ENCODE measurements around the gene PAPSS1.

The PAPSS1 gene

DNA sequence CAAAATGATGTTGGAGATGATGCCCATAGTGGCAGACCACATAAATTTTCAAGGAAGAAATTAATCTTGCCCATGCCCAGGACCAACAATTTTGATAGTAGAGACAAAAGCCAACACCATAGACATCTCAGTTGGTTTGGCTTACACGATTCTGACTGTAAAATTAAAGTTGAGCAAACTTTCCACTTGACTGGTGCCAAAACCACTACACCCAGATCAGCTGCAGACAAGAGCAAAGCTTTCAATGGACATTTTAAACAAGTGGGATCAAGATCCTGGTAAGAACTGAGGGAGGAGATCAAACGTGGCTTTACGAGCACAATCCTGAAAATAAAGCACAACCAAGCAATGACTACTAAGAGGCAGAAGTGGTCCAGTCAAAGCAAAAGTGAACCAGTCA is 90.7 kb downstream of the PAPSS1 start:
- no peak for DNase-seq (ENCODE audit: low read depth)

DNA sequence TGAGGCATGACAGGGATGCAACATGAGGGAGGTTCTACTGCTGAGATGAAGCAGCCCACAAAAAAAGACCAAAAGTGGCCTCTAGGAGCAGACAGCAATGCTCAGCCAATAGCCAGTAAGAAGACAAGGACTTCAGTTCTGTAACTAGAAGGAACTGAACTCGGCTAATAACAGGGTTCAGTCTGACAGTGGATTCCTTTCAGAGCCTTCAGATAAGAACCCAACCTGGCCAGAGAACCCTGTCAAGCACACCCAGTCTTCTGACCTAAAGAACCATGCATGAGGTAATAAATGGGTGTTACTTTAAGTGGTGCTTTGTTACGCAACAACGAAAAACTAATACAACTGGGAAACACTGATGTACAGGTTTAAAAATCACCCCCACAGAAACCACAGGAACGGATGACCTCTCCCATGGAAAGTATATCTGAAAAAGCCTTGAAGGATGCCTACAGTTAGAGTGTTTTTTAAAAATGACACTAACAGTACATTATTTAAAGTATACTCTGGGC is 94.6 kb downstream of the PAPSS1 start:
- no peak for DNase-seq (ENCODE audit: low read depth)

GRCh38 chr4:107624024-107624423 is 96.0 kb downstream of the PAPSS1 start:
- no peak for DNase-seq (ENCODE audit: low read depth)

- DNase-seq (ENCODE audit: low read depth): no peak
Measured at GRCh38 chr4:107622006-107622405, 98.0 kb downstream of the PAPSS1 start.

GRCh38 chr4:107619731-107620130 is 100.3 kb downstream of the PAPSS1 start:
- no peak for DNase-seq (ENCODE audit: low read depth)

GRCh38 chr4:107619066-107619465 is 101.0 kb downstream of the PAPSS1 start:
- DNase-seq (ENCODE audit: low read depth): no peak

GRCh38 chr4:107618656-107619055 is 101.4 kb downstream of the PAPSS1 start:
- DNase-seq (ENCODE audit: low read depth): no peak

GRCh38 chr4:107616838-107617389 is 103.1 kb downstream of the PAPSS1 start:
- no peak for DNase-seq (ENCODE audit: low read depth)

- DNase-seq (ENCODE audit: low read depth): no peak
Measured at GRCh38 chr4:107615809-107616208, 104.2 kb downstream of the PAPSS1 start.

GRCh38 chr4:107603430-107603829 is 116.6 kb downstream of the PAPSS1 start:
- no peak for DNase-seq (ENCODE audit: low read depth)

- no peak for DNase-seq (ENCODE audit: low read depth)
Measured at GRCh38 chr4:107600983-107601382, 119.1 kb downstream of the PAPSS1 start.

DNA sequence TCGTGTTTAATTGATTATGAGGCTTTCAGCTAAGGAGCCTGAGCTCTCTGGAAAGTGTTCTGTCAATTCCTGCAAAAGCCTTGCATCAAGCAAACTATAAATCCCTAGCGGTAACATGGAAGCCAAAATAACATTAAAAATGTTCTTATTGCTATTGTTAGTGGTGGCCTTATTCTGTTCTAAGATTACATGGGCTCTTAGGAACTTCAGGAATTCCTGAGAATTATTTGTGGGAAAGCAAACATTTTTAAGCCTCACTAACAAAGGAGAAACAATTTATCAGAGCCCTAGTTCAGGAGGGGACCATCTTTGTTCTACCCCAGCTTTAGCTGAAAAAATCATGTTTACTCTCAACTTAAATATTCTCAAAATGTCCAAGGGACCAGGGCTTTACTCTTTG is 119.6 kb downstream of the PAPSS1 start:
- no peak for DNase-seq (ENCODE audit: low read depth)

GRCh38 chr4:107599841-107600240 is 120.2 kb downstream of the PAPSS1 start:
- no peak for DNase-seq (ENCODE audit: low read depth)

GRCh38 chr4:107593230-107593629 is 126.8 kb downstream of the PAPSS1 start:
- no peak for DNase-seq (ENCODE audit: low read depth)

- no peak for DNase-seq (ENCODE audit: low read depth)
Measured at GRCh38 chr4:107592519-107592918, 127.5 kb downstream of the PAPSS1 start.

DNA sequence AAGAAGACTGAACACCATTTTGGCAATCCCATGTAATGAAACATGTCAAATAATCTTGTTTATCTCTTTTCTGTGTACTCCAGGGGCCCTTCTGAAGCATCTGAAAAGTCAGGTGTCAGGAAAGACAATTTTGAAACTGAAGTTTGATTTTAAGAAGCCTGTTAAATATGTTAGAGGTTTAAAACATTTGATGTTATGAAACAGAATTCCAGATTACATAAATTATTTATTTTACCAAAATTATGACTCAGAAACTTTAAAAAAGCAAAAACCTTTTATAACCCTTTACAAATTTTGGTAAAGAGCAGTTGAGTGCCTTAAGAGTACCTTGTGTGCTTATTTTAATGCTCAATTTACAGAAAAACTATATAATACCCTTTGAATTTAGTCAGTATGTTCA is 130.8 kb downstream of the PAPSS1 start:
- DNase-seq (ENCODE audit: low read depth): no peak

DNA sequence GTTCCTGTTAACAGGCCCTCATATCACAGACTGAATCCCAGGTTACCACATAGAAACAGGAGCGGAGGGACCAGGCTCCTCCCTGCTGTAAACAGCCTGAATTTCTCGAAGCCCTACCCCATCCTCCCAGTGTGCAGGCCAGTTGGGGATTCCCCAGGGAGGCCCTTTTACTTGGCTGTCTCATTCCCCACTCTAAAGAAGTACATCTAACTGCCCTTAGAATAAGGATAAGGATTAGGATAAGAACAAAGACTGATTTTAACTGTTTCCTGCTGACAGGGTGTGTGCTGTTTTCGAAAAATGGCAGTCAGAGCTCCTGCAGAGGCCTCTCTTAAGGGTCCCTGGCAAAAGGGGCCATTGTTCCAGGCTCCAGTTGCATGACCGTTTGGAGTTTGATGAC is 133.7 kb downstream of the PAPSS1 start:
- no peak for DNase-seq (ENCODE audit: low read depth)

- DNase-seq (ENCODE audit: low read depth): no peak
Measured at GRCh38 chr4:107579099-107579498, 140.9 kb downstream of the PAPSS1 start.

- DNase-seq (ENCODE audit: low read depth): no peak
Measured at GRCh38 chr4:107578321-107578720, 141.7 kb downstream of the PAPSS1 start.

DNA sequence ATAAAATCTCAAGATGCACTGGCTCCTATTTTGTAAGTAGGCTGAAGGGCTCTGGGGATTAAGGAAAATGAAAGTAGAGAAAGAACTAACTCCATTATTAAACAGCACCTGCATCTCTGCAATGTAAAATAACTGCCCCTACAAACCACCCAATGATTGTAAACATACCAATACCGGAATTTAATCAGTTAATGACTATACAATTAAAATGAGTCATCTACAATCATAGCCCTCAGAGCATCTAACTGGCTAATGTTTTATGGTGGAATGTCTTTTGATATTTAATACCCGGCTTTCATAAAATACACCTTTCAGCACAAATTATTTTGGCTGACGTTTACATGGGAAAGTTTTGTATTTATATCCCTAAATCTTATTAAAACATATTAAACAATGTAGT is 142.3 kb downstream of the PAPSS1 start:
- no peak for DNase-seq (ENCODE audit: low read depth)

DNA sequence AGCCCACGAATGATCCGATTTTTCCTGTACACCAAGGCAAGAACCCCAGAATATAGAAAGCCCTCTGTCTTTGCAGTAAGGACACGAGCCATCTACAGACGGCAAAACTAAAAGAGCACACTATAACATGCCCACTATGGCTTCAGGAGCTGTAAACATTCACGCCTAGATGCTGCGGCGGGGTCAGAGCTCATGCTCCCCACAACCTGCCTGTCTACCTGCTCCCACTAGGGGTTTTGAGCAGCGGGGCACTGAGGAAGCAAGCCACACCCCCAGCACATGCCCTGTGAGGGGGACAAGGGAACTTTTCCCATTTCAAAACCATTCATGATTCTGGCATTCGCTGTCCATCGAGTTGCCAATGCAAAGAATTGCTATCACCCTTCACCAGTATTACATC is 144.8 kb downstream of the PAPSS1 start:
- DNase-seq (ENCODE audit: low read depth): no peak

GRCh38 chr4:107572281-107572680 is 147.8 kb downstream of the PAPSS1 start:
- no peak for DNase-seq (ENCODE audit: low read depth)

- DNase-seq (ENCODE audit: low read depth): no peak
Measured at GRCh38 chr4:107570952-107571351, 149.1 kb downstream of the PAPSS1 start.

GRCh38 chr4:107564326-107564725 is 155.7 kb downstream of the PAPSS1 start:
- no peak for DNase-seq (ENCODE audit: low read depth)

All from activated T-helper 1 cell treated with Interleukin-2 at 50 U/mL for 16 hours (primary cell).